Measurements from ENCODE around the gene JMJD8.

The JMJD8 gene

DNA sequence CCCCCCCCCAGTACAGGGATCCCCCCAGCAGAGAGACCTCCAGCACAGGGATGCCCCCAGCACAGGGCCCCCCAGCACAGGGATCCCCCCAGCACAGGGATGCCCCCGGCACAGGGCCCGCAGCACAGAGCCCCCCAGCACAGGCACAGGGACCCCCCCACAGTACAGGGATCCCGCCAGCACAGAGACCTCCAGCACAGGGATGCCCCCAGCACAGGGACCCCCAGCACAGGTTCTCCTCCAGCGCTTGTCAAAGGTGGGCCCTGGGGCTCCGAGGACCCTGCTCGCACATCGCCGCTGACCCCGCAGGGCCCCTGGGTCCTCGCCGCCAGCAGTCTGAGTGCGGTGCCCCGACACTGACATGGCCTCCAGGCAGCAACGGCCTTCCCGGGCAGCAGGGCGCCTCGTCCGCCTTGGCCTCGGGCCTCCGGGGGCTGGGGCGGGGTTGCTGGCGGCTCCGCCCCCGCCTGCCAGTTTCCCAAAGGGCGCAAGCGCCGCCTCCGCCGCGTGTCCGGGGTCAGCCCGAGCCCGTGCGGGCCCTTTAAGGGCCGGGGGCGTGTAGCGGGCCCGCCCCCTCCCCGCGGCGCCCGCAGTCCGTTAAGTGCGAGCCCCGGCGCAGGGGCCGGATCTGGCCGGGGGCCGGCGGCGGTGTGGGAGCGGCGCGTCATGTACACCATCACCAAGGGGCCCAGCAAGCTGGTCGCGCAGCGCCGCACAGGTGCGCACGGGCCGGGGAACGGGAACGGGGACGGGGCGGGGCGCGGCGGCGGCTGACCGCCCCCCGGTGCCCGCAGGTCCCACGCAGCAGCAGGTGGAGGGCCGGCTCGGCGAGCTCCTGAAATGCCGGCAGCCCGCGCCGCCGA is 42.6 kb downstream of the JMJD8 start, which contains the start of gene MCRIP2:
Gene MCRIP2 (plus strand): TSS at position 503 of the 863 bp plus-strand sequence. CDS start 164 bp downstream, at position 667.
- no peaks in the 10 kb centered on the region for H3K79me1 ChIP-seq (ENCODE audit: low read length)
- no peaks in the 10 kb centered on the region for H3K36me3 ChIP-seq (ENCODE audit: control insufficient read depth, insufficient read depth, low read length)
- H3K9ac ChIP-seq (ENCODE audit: low read length): peak within 1 kb of the TSS; percentile 81
- H2BK5ac ChIP-seq (ENCODE audit: low read length): no peak within 1 kb of the TSS
- DNase-seq: peak; percentile 76
- no peaks in the 10 kb centered on the region for H3K27me3 ChIP-seq (ENCODE audit: insufficient read depth, low read length, poor library complexity)
- H2AK5ac ChIP-seq (ENCODE audit: low read length): no peak within 1 kb of the TSS
- H3K23ac ChIP-seq (ENCODE audit: low read length): peak within 1 kb of the TSS; percentile 66
- peaks cover 3% of the 10 kb centered on the region for H3K4me1 ChIP-seq (ENCODE audit: control insufficient read depth, low read depth, low read length)
- H3K56ac ChIP-seq (ENCODE audit: low read length): peak within 1 kb of the TSS; percentile 92
- no CpG with 5 or more reads among the region's 81 CpGs for WGBS (ENCODE audit: extremely low coverage, insufficient coverage, low lambda C conversion rate)
- H3K4me2 ChIP-seq (ENCODE audit: low read length): peak within 1 kb of the TSS; percentile 74
- peak within 1 kb of the TSS; percentile 44 for H3K18ac ChIP-seq (ENCODE audit: low read length)
- H3K4me3 ChIP-seq (ENCODE audit: low read length): peak within 1 kb of the TSS; percentile 39
- no peaks in the 10 kb centered on the region for H3K79me2 ChIP-seq (ENCODE audit: control insufficient read depth, insufficient read depth, low read length)
- no peak within 1 kb of the TSS for H4K5ac ChIP-seq (ENCODE audit: low read length)
- H3K27ac ChIP-seq (ENCODE audit: low read depth, low read length): no peak within 1 kb of the TSS
- H4K8ac ChIP-seq (ENCODE audit: low read depth, low read length): no peak within 1 kb of the TSS
- no peak within 1 kb of the TSS for H3K4ac ChIP-seq (ENCODE audit: low read depth, low read length)
- no peak within 1 kb of the TSS for H2BK15ac ChIP-seq (replicated peaks; ENCODE audit: low read depth)
- H2BK120ac ChIP-seq (ENCODE audit: low read depth, low read length): no peak within 1 kb of the TSS

DNA sequence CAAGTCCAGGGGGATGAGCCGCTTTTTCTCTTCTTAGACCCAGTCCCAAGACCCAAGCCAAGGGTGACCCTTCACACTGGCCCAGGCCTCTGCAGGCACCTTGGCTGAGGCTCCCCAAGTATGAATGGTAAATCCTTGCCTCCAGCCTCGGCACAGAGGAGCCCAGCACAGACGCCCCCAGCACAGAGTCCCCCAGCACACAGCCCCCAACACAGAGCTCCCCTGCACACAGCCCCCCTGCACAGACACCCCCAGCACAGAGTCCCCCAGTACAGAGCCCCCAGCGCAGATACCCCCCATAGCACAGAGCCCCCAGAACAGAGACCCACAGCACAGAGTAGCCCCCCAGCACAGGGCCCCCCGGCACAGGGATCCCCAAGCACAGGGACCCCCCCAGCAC is 43.5 kb downstream of the JMJD8 start:
- Histone ChIP-seq H3K4me3 (ENCODE audit: low read length) (no peak overlapping the region), H2BK120ac (ENCODE audit: low read depth, low read length) (no peak overlapping the region), H4K8ac (ENCODE audit: low read depth, low read length) (no peak overlapping the region), H3K56ac (ENCODE audit: low read length) (no peak overlapping the region), H3K4me2 (ENCODE audit: low read length) (no peak overlapping the region), H2AK5ac (ENCODE audit: low read length) (no peak overlapping the region), H2BK5ac (ENCODE audit: low read length) (no peak overlapping the region), H3K27ac (ENCODE audit: low read depth, low read length) (no peak overlapping the region), H3K79me2 (ENCODE audit: control insufficient read depth, insufficient read depth, low read length) (no peaks in the 10 kb centered on the region), H3K23ac (ENCODE audit: low read length) (no peak overlapping the region), H3K4me1 (ENCODE audit: control insufficient read depth, low read depth, low read length) (peaks cover 3% of the 10 kb centered on the region), H3K4ac (ENCODE audit: low read depth, low read length) (no peak overlapping the region), H3K18ac (ENCODE audit: low read length) (no peak overlapping the region), H2BK15ac (replicated peaks; ENCODE audit: low read depth) (no peak overlapping the region), H3K36me3 (ENCODE audit: control insufficient read depth, insufficient read depth, low read length) (no peaks in the 10 kb centered on the region), H3K79me1 (ENCODE audit: low read length) (no peaks in the 10 kb centered on the region), H3K27me3 (ENCODE audit: insufficient read depth, low read length, poor library complexity) (no peaks in the 10 kb centered on the region), H4K5ac (ENCODE audit: low read length) (no peak overlapping the region), H3K9ac (ENCODE audit: low read length) (no peak overlapping the region)
- WGBS (ENCODE audit: extremely low coverage, insufficient coverage, low lambda C conversion rate): no CpG with 5 or more reads among the region's 5 CpGs
- DNase-seq: no peak

DNA sequence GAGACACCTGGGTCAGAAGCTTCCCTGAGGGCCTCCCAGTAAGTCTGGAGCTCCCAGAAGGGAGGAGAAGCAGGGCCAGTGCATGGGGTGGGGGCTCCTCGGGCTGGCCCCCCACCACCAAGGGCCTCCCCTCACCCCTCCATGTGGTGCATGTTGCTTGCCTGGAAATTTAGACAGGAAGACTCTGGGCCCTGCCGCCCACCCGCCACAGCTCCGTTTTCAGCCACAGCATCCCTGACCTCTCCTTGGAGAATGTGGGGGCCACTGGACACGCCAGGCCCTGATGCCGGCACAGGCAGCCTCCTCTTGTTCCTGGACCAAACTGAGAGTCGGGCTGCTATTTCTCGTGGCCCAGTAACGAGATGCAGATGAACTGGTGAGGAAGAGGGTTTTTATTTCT is 45.3 kb downstream of the JMJD8 start:
- Histone ChIP-seq H3K56ac (ENCODE audit: low read length) (no peak overlapping the region), H4K8ac (ENCODE audit: low read depth, low read length) (no peak overlapping the region), H3K4ac (ENCODE audit: low read depth, low read length) (no peak overlapping the region), H2AK5ac (ENCODE audit: low read length) (no peak overlapping the region), H2BK120ac (ENCODE audit: low read depth, low read length) (no peak overlapping the region), H2BK15ac (replicated peaks; ENCODE audit: low read depth) (no peak overlapping the region), H3K79me2 (ENCODE audit: control insufficient read depth, insufficient read depth, low read length) (no peaks in the 10 kb centered on the region), H3K4me1 (ENCODE audit: control insufficient read depth, low read depth, low read length) (peaks cover 3% of the 10 kb centered on the region), H3K4me2 (ENCODE audit: low read length) (no peak overlapping the region), H4K5ac (ENCODE audit: low read length) (no peak overlapping the region), H3K9ac (ENCODE audit: low read length) (no peak overlapping the region), H2BK5ac (ENCODE audit: low read length) (no peak overlapping the region), H3K36me3 (ENCODE audit: control insufficient read depth, insufficient read depth, low read length) (no peaks in the 10 kb centered on the region), H3K27me3 (ENCODE audit: insufficient read depth, low read length, poor library complexity) (no peaks in the 10 kb centered on the region), H3K23ac (ENCODE audit: low read length) (no peak overlapping the region), H3K79me1 (ENCODE audit: low read length) (peaks cover 2% of the 10 kb centered on the region), H3K27ac (ENCODE audit: low read depth, low read length) (no peak overlapping the region), H3K18ac (ENCODE audit: low read length) (no peak overlapping the region), H3K4me3 (ENCODE audit: low read length) (no peak overlapping the region)
- WGBS (ENCODE audit: extremely low coverage, insufficient coverage, low lambda C conversion rate): no CpG with 5 or more reads among the region's 9 CpGs
- no peak for DNase-seq

DNA sequence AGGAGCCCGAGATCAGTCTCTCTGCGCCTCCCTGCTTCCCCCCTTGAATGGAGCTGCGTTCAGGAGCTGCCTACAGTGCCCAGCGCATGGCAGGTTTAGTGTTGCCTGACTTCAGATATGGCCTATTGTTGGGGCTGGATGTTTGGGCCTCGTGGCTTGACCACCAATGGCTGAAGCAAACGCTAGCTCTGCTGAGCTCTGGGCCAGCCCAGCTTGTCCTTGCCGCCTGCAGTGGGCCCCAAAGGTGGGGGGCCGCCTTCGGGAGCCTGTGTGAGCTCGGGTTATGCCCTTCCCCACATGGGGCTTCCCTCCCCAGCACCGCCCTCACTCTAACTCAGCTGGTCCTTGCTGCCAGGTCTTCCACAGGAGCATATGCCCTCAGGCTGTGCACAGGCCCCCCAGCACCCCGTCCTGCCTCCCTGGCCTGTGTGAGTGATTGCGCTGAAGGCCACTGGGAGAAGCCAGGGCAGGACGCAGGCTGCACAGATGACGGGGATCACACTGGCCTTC is 46.0 kb downstream of the JMJD8 start:
- Histone ChIP-seq H3K18ac (ENCODE audit: low read length) (no peak overlapping the region), H3K4me2 (ENCODE audit: low read length) (no peak overlapping the region), H2AK5ac (ENCODE audit: low read length) (no peak overlapping the region), H3K79me2 (ENCODE audit: control insufficient read depth, insufficient read depth, low read length) (no peaks in the 10 kb centered on the region), H3K27ac (ENCODE audit: low read depth, low read length) (no peak overlapping the region), H4K8ac (ENCODE audit: low read depth, low read length) (no peak overlapping the region), H4K5ac (ENCODE audit: low read length) (no peak overlapping the region), H3K79me1 (ENCODE audit: low read length) (peaks cover 2% of the 10 kb centered on the region), H3K27me3 (ENCODE audit: insufficient read depth, low read length, poor library complexity) (no peaks in the 10 kb centered on the region), H3K4ac (ENCODE audit: low read depth, low read length) (no peak overlapping the region), H3K36me3 (ENCODE audit: control insufficient read depth, insufficient read depth, low read length) (no peaks in the 10 kb centered on the region), H2BK15ac (replicated peaks; ENCODE audit: low read depth) (no peak overlapping the region), H2BK5ac (ENCODE audit: low read length) (no peak overlapping the region), H3K4me3 (ENCODE audit: low read length) (no peak overlapping the region), H3K9ac (ENCODE audit: low read length) (no peak overlapping the region), H2BK120ac (ENCODE audit: low read depth, low read length) (no peak overlapping the region), H3K56ac (ENCODE audit: low read length) (no peak overlapping the region), H3K4me1 (ENCODE audit: control insufficient read depth, low read depth, low read length) (peaks cover 3% of the 10 kb centered on the region), H3K23ac (ENCODE audit: low read length) (peak overlapping the region; percentile 51)
- WGBS (ENCODE audit: extremely low coverage, insufficient coverage, low lambda C conversion rate): no CpG with 5 or more reads among the region's 15 CpGs
- DNase-seq: no peak

DNA sequence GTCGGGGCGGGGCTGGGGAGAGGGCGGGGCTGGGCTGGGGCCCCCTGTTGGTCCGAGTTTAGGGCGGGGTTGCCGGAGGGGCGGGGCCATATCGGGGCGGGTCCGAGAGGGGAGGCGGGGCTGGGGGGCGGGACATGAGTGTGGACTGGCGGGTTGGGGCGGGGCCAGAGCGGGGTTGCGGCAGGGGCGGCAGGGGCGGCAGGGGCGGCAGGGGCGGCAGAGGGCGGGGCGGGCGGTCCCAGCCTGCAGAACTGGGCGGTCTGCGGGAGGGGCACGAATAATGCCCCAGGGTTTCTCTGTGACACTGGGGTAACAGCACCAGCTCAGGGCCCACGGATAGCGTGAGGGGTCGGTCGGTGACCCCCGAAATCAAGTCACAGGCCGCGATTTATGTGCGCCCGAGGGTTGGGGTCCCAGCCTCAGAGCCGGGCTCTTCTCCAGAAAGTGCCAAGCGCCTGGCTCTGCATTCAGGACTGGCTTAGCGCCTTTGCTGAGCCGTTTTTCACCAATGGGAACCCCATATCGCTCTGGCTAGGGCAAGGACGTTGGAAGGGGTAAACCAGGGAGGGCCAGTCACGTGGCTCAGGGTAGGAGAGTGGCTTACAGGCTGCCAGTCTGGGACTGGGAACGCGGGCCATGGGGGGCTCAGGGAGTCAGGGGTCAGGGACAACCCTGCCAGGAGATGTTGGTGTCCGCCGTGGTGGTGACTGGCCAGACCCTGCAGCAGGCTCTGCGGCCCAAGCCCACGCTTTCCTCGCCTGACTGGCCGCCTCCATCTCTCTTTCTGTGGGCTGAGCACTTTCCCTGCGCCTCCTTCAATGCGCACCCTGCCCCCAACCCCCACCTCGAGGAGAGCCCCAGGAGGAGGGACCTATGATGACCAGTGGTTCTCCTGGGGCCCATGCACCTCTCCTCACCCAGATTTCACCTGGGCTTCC is 46.8 kb downstream of the JMJD8 start:
- H3K27me3 ChIP-seq (ENCODE audit: insufficient read depth, low read length, poor library complexity): no peaks in the 10 kb centered on the region
- H3K9ac ChIP-seq (ENCODE audit: low read length): peak overlapping the region; percentile 59
- no peak overlapping the region for H4K5ac ChIP-seq (ENCODE audit: low read length)
- H3K36me3 ChIP-seq (ENCODE audit: control insufficient read depth, insufficient read depth, low read length): no peaks in the 10 kb centered on the region
- H4K8ac ChIP-seq (ENCODE audit: low read depth, low read length): no peak overlapping the region
- H3K4ac ChIP-seq (ENCODE audit: low read depth, low read length): no peak overlapping the region
- H3K4me3 ChIP-seq (ENCODE audit: low read length): peak overlapping the region; percentile 24
- no peak overlapping the region for H3K18ac ChIP-seq (ENCODE audit: low read length)
- H3K23ac ChIP-seq (ENCODE audit: low read length): peak overlapping the region; percentile 51
- H3K4me2 ChIP-seq (ENCODE audit: low read length): peak overlapping the region; percentile 74
- no CpG with 5 or more reads among the region's 53 CpGs for WGBS (ENCODE audit: extremely low coverage, insufficient coverage, low lambda C conversion rate)
- H3K4me1 ChIP-seq (ENCODE audit: control insufficient read depth, low read depth, low read length): peaks cover 3% of the 10 kb centered on the region
- no peak overlapping the region for H2AK5ac ChIP-seq (ENCODE audit: low read length)
- peak overlapping the region; percentile 84 for H3K56ac ChIP-seq (ENCODE audit: low read length)
- no peak overlapping the region for H2BK15ac ChIP-seq (replicated peaks; ENCODE audit: low read depth)
- no peak overlapping the region for H2BK5ac ChIP-seq (ENCODE audit: low read length)
- no peak overlapping the region for H3K27ac ChIP-seq (ENCODE audit: low read depth, low read length)
- no peaks in the 10 kb centered on the region for H3K79me2 ChIP-seq (ENCODE audit: control insufficient read depth, insufficient read depth, low read length)
- peaks cover 2% of the 10 kb centered on the region for H3K79me1 ChIP-seq (ENCODE audit: low read length)
- peak; percentile 56 for DNase-seq
- H2BK120ac ChIP-seq (ENCODE audit: low read depth, low read length): no peak overlapping the region

Data from mesendoderm (in vitro differentiated cells).